SU-DHL-6 (cell line): ENCODE data around the gene ATRN.

Source experiments
- CTCF ChIP-seq: fragments of 200-600 bp; sonication (generic); IDR thresholded peaks from one replicate; pipeline ENCODE4 v1.5.1; 2017; ENCODE audit warnings: antibody characterized with exemption, mild to moderate bottlenecking, low read length, moderate library complexity; ENCODE audit not compliant: insufficient read depth, poor library complexity, severe bottlenecking
- EZH2phosphoT487 ChIP-seq: fragments of 200-600 bp; sonication (generic), shearing (Covaris generic); conservative IDR thresholded peaks from 2 replicates; pipeline ENCODE4 v1.6.1; 2018; ENCODE audit warnings: mild to moderate bottlenecking, antibody characterized with exemption, low read length, moderate library complexity, mixed read lengths

GRCh38 chr20:3630429-3630828 lies 159.6 kb downstream of the ATRN start:
- TF ChIP-seq CTCF, result no peak
- no peak for TF ChIP-seq EZH2phosphoT487
